GM21447 (cell line): ENCODE results near the gene FLT1.

Experiments
- ATAC-seq: cut with Tn5 transposase; IDR thresholded peaks from one replicate; pipeline ENCODE4 v1.9.1; 2021; ENCODE audit not compliant: unreplicated experiment

Gene FLT1

DNA sequence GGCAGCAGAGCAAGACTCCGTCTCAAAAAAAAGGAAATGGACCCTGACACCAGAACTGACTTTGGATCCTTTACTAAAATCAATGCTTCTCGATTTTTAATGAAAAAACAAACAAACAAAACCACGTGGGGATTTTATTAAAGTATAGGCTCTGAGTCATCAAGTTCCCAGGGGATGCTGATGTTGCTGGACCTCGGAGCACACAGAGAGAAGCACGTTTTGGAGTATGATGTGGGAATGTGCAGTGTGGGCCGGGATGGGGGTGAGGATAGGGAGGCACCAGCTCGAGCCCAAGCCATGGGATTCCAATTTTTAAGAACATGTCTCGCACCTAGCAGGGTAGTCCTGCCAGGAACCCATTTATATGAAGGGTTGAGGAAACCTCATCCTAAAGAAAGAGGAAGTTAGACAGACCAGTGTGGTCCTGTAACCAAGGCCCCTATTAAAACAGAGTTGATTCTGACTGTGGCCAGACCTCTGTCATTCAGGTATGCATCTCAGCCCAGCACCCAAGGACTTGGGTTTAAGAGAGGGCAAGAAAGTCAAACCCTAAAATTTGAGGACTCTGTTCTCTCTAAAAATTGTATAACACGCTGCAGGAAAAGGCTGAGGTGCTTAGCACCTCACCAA is 6.4 kb downstream of the FLT1 start:
- ATAC-seq = no peak

DNA sequence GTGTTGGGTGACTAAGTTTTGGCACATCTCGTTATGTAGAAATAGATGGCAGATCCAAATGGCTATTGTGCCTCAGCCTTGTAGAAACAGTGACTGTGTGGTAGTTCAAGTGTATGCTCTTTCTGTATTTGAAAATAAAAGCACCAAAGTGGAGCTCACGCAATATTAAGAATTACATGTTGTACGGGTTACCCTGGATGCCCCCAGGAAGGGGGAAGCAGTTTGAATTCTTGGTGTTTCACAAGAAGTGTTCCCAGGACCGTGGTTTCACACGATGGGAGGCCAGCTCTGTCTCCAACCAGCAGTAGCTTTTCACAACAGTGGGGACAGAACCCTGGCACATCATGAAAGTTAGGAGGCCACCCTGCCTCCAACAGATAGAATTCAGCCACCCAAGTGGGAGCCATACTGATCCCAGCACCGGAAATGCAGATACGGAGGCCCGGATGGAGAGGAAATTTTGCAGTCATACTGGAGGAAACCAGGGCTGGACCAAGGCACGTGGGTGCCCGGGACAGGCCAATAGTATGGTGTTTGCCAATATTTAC is 8.9 kb downstream of the FLT1 start:
- ATAC-seq = no peak

DNA sequence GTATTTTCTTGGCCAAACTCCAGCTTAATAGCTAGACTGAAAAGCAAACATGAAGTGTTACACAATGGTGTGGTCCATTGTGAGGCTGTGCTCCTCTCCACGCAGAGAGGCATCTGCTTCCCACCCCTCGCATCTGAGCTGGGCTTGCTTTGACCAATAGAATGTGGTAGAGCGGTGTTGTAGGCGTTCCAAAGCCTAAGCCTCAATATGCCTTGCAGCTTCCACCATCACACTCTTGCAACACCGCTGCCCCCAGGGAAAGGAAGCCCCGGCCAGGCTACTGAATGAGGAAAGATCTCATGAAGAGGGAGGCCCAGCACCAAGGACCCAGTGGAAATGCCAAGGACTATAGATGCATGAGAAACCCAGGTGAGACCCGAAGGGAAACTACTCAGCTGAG is 9.4 kb downstream of the FLT1 start:
- no peak for ATAC-seq

DNA sequence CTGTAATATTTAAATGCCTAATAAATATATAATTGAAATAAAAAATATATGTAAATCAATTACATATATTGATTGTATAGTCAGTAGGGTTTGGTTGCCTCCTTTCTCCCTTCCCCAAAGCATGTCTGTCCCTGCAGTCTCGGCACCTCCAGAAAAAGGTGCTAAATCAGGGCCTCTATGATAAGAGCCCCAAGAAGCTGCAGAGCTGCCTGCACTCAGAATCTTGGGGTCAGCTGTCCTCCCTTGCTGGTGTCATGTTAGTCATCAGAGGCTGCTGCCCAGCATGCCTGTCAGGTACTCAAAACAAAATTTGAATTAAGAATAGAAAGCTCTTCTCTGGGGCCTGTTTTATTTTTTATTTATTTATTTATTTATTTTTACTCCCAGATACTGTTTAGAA is 9.8 kb downstream of the FLT1 start:
- no peak for ATAC-seq

DNA sequence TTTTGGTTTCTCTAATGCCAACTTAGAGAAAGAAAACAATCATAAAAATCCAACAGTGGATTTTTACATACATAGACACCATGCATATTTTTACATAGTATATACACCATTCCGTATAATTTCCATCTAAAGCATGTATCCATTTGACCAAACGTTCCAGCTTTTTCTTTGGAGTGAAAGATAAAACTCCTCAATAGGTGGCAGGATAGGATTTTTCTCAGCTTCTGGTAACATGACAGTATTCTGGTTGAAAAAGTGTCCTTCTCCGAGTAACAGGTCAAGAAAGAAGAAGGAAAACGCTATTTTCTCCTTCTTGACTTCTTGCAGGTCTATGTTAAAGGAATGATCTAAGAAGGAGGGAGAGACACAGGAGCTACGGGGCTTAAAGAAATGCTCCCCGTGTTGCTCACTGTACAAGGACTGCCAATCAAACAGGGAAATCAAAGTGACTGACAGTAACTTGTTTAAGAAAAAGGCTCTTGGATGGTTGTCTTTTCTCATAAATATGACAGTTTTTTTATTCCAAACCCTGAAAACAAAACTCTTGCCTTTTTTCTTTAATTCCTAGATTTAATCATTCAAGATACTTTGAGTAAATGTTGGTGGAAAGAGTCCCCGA is 11.5 kb downstream of the FLT1 start:
- no peak for ATAC-seq

DNA sequence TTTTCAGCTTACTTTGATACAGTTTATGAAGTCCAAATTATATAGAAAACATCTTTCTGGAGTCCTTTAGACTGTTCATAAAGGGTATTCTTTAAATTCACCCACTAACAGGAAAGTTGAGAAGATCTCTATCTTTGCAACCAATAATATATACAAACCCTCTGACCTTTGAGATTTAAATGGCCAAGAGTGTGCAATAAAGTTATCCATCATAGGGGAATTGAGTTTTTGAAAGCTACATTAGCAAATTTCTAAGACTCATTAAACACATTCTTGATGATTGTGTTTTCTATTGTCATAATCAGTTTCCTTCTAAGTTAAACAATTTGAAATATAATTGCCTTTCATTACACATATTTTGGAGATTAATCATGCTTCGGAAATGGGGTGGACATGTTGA is 15.9 kb downstream of the FLT1 start:
- ATAC-seq = no peak

DNA sequence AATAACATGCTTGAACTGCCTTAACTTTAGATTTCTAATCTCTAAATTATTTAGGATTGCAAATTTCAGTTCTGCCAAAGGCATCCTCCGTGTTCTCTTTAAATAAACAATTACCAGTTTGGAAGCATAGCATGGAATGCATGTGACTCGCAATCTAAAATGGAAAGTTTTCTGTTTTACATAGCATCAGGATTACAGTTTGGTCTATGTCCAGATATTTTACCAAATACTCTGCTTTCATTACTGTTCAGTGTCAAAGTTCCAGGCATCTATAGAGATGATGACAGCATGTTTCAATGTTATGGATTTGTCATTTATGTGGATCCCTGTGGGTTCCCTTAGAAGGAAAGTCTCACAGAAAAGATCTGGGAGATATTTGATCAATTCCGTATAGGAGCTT is 16.8 kb downstream of the FLT1 start:
- ATAC-seq = no peak

DNA sequence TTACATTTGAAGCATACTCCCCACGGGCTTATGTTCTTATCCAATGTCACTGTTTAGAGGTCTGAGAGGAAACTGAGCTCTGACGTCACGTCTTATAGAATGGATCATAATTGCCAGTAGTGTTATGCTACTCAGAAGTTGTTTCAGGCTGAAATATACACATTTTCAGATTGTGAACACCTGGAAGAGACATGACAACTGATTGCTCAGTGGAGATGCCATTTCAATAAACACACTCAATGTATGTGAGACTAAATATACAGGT is 17.3 kb downstream of the FLT1 start:
- no peak for ATAC-seq

DNA sequence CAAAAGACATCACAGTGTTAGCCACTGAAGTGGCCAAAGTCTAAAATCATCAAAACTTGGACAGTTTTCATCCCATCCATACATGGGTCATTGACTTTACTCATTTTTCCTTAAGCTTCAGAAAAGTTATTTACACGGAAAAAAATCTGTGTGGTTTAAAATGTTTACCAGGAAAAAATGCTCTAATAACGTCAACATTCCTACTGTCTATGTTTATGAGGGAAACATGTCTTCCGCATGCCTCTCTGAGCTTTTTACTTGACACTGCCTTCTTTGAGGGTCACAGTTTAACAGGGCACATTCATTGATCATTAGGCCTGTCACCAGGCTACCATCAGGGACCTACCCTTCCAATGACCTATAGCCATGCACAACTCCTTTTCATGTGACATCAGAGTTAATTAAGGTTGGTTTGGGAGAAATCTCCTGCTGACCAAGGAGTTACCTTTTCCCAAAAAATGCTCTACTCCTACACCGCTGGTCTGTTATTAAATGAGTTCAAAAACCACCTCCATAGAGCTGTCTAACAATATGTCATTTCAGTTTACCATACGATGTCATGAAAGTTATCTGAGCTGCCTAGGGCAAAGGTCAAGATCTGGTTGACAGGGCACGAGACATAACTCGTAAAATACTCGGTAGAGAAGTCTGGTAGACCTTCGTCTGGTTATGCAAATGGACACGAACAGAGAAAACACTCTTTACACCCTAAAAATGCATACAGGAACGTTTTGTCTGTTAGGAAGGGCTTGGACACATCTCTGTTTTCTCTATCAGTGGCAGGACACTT is 17.8 kb downstream of the FLT1 start:
- no peak for ATAC-seq

DNA sequence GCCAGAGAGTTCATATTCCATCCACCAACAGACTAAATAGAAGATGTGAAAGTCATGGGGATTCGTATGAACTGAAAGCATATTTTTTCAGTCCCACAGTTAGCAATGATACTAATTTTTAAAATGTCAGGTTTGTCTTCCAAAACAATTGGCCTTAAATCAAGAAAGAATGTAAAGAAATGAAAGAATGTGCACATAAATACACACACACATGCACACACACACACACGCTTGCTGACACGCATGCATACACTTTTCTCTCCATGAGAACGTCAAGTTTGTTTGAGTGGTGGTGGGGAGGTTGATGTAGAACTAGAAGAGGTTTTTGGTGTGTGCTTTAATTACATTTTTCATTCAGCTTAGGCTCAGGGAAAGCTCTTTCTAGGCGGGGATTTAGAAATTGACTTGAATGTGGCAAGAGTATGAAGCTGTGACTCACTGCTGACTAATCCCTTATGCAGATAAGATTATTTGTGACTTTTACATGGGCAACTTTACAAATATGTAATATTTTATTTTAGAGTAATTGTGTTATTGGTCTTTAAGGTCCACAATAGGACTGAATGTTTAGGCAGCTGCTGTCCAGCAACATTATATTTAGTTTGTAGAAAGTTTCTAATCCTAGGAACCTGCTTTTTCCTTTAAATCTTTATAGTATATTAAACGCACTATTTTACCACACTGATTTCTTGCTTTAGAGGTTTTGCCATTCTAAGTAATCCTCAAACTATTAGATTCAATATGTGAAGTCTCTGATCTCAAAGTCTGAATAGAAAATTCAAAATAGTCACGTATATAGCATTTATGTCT is 18.8 kb downstream of the FLT1 start:
- ATAC-seq = no peak

DNA sequence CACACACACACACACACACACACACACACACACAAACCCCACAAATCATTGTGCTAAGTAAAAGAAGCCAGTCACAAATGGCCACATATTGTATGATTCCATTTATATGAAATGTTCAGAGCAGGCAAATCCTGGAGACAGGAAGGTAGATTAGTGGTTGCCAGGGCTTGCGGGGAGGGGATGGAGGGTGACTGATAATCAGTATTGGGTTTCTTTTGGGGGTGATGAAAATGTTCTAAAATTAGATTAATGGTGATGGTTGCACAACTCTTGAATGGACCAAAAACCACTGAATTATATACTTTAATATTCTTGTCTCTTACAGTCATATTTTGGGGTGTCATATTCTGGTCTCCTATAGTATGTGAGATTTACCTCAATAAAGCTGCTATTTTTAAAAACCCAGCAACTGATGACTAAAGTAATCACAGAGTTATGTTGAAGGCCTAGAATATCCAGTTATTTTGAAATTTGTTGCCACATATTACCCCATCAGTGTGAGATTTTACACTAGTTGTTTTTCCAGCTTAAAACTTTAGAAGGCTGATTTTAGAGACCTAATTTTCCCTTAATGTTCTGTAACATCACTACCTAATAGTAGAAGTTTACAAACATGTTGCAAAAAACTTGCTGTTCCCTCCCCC is 20.3 kb downstream of the FLT1 start:
- no peak for ATAC-seq

DNA sequence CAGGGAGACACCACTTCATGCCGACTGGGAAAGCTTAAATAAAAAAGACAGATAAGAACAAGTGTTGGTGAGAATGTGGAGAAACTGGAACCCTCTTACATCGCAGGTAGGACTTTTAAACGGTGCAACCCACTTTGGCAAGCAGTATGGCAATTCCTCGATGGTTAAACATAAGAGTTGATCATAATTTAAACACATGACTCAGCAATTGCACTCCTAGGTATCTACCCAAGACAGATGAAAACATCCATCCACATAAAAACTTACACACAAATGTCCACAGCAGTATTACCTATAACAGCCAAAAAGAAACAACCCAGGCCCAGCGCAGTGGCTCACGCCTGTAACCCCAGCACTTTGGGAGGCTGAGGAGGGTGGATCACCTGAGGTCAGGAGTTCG is 21.9 kb downstream of the FLT1 start:
- no peak for ATAC-seq

DNA sequence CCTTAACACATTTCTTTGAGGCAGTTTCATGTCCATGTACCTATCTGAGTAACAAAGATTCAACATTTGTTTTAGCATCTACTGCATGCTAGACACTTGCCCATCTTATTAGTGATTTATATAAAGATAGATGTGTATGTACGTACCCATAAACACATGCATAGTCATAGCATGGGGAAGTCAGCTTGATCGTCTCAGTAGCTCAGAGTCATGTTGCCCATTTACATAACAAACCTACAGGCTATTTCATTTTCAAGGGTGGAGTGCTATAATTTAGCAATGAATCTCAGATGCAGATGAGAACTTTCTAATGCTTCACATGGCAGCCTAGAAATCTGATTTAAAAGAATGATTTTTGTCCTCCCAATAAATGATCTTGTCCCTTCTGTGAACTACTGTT is 23.5 kb downstream of the FLT1 start:
- ATAC-seq = no peak

DNA sequence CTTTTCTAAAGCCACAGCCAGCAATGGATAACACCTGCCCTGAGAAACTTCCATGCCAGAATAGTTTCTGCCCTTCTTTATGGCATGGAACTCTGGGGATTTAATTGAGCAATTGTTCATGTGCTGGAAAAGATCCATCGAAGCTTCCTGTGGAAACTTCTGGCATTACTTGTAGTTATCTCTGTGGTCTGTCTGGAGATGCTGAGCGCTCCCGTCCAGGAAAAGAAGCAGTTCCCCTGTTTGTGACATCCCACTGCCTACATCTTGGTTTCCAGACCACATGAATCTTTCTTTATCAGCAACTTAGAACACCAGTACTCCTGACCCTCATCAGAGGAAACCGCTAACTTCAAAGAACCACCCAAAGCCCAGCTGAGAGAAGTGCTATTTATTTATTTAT is 24.6 kb downstream of the FLT1 start:
- ATAC-seq = no peak

DNA sequence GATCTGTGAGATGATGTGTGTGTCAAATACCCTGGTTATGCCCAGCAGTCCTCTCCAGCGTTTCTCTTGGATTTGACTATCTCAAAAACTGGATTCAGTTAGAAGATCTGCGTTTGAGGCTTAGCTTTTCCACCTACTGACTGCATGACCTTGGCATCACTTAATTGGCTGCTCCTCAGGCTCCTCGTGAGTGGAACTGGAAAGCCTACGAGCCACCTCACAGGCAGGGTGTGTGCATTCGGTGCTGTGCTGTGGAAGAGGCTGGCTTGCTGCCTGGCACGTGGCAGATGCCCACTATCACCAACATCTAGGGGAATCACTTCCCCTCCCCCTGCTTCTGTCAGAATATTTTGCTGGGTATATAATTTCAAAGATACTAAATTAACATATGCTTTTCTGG is 25.6 kb downstream of the FLT1 start:
- ATAC-seq = no peak

DNA sequence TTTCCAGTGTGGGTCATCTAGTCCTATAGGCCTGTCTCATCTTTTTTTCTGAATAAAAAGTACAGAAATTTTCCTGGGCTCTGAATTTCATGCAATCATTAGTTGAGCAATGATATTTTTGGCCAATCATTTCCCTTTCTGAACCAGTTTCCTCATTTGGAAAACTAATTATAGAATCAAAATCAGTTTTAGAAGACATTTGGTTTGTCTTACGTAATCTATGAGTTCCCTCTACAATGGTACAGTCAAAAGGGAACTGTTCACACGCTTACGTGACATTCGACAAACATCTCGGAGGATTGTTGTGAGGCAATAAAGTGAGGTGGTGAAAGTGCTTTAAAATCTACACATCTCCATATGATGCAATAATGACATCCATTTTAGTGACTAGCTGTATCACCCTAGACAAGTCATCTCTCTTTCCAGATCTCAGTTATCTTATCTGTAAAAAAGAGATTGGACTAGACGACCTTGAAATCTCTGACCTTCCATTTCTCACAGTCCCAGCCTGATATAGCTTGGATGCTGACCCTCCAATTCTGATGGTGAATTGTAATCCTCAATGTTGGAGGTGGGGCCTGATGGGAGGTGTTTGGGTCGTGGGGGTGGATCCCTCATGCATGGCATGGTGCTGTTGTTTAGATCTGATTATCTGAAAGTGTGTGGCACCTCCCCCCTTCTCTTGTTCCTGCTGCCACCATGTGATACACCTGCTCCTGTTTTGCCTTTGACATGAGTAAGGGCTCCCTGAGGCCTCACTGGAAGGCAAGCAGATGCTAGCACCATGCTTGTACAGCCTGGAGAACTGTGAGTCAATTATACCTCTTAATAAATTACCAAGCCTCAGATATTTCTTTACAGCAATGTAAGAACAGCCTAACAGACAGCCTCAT is 26.7 kb downstream of the FLT1 start:
- ATAC-seq = peak; percentile 56

DNA sequence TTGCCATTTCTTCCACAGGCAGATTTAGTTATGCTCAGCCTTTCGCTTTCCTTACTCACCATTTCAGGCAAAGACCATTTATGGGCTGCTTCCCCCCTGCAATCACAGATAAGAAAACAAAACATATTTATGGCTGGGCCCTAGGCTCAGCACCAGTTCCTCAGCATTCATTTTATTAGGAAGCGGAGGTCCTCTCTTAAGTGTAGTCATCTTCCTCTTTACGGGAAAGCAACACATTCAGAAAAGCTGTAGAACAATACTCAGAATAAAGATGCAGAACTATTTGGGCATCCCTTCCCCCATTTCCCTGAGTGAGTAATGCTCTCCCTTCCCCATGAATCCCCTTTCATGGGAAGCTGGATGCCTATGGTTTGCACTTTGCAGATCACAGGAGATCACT is 27.9 kb downstream of the FLT1 start:
- ATAC-seq = no peak

DNA sequence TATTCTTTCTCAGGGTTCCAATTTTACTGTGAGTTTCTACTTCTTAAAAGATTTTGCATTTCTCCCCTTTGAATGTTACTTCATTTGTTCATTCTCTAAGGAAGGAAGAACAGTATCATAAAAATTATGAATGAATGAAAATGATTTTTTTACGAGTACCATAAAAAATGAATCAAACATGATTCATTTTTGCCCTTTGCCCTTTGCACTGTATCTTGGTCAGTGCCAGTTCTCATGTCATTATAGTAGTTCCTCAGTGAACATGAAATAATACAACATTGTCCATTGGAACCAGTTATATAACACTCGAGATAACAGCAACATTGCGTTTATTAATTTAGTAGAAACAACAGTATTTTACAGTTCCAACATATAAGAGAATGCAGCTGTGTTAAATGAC is 28.8 kb downstream of the FLT1 start:
- no peak for ATAC-seq

DNA sequence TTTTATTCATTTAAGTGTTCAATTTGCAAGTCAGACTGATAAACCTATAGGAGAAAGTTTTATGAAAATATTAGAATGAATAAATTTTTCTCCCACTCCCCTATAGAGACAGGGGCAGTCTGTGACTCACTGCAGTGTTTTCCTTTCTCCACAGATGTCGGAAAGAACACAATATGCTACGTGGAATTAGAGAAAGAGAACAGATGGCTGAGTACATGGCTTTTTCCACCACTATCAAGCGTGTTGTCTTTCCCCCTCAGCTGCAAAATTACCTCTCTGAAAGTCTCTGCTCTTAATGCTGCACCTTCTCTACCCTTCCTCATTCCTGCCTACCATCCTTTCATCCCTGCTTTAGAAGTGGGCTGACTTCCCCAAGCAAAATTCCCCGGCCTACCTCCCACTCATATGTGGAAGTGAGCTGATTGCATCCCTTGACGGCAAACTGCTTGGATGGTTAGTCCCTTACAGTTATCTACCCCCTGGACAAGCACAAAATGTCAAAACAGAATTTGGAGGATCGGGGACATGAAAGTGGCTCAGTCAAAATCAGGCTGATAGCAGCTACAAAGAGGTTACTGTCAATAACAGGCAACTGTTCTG is 30.0 kb downstream of the FLT1 start:
- no peak for ATAC-seq

DNA sequence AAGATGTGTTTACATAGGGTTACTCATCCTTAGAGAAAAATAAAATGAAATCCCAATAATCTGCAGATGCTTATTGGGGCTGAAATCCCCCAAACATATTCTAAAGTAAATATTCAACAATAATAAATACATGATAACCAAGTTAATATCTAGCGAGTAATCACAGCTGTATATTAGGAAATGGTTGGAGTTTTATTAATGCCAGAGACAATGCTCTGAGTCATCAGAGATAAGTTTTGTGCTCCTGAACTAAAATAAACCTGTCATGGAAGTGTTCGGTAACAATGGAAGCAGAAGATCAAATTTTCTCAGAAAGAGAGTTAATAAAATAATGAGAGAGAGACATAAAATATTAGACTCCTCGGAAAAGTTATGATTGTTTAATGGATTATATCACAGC is 31.4 kb downstream of the FLT1 start:
- ATAC-seq = no peak
